IMR-90 (cell line): ENCODE data around the gene RANBP9. TPM values are rescaled to one million over a fixed set of nuclear protein-coding genes. Genes with fewer than 3 reads are reported as not detected.
A peak's percentile ranks its signal among the peaks of the same experiment; 100 is the strongest.

Source experiments
- ATAC-seq: fragments of 200-7000 bp; cut with Tn5 transposase; 2 replicates; pipeline ENCODE4 v1.9.1; 2020; ENCODE audit warnings: low read depth, mild to moderate bottlenecking, moderate library complexity
- BruUV-seq: library from RNA; stranded (reverse); fragments of 400-500 nt; replicated peaks from 2 replicates; lab custom pipeline; 2021; lab: Mats Ljungman, UMichigan
- CTCF ChIA-PET: fragments of 300-600 bp; formaldehyde crosslinking; extraction: SDS; loops from one replicate; lab custom pipeline; 2021; ENCODE audit warnings: antibody characterized with exemption; lab: Yijun Ruan, JAX
- POLR2A ChIA-PET: fragments of 300-600 bp; sonication (Branson Sonifier 250); formaldehyde crosslinking; loops from one replicate; lab custom pipeline; 2022; ENCODE audit warnings: antibody characterized with exemption; ENCODE audit not compliant: unreplicated experiment; lab: Charles Lee
- DNase-seq: peaks from one replicate; pipeline ENCODE4 v3.0.0; 2013
- H2AFZ ChIP-seq: replicated peaks from 2 replicates; pipeline ENCODE3; 2013; ENCODE audit warnings: low read length, mild to moderate bottlenecking; ENCODE audit not compliant: poor library complexity
- H2AK5ac ChIP-seq: 2 replicates; pipeline ENCODE4 v1.6.1; 2013; ENCODE audit warnings: low read depth, low read length, inconsistent platforms
- H2AK9ac ChIP-seq: replicated peaks from 2 replicates; pipeline ENCODE3; 2013; ENCODE audit warnings: mild to moderate bottlenecking, low read depth, low read length, moderate library complexity; ENCODE audit not compliant: poor library complexity
- H2BK120ac ChIP-seq: 2 replicates; pipeline ENCODE4 v1.6.1; 2013; ENCODE audit warnings: low read depth, low read length, inconsistent platforms
- H2BK15ac ChIP-seq: 3 replicates; pipeline ENCODE4 v1.6.1; 2013; ENCODE audit warnings: low read depth, low read length, inconsistent platforms
- H2BK20ac ChIP-seq: 2 replicates; pipeline ENCODE4 v1.6.1; 2013; ENCODE audit warnings: low read depth, mild to moderate bottlenecking, inconsistent platforms, low read length, moderate library complexity
- H2BK5ac ChIP-seq: 2 replicates; pipeline ENCODE4 v1.6.1; 2013; ENCODE audit warnings: mild to moderate bottlenecking, low read depth, low read length, inconsistent platforms; ENCODE audit not compliant: poor library complexity, severe bottlenecking
- H3K14ac ChIP-seq: replicated peaks from 2 replicates; pipeline ENCODE4 v1.6.1; 2013; ENCODE audit warnings: low read depth, low read length, inconsistent platforms
- H3K18ac ChIP-seq: 2 replicates; pipeline ENCODE4 v1.6.1; 2013; ENCODE audit warnings: low read depth, low read length, control low read depth
- H3K23ac ChIP-seq: 2 replicates; pipeline ENCODE4 v1.6.1; 2013; ENCODE audit warnings: low read depth, low read length, inconsistent platforms
- H3K27ac ChIP-seq: 2 replicates; pipeline ENCODE4 v1.5.1; 2013; ENCODE audit warnings: mild to moderate bottlenecking, control low read depth, low read length; ENCODE audit not compliant: insufficient read depth
- H3K27me3 ChIP-seq: 2 replicates; pipeline ENCODE4 v1.6.1; 2013; ENCODE audit warnings: low read length; ENCODE audit not compliant: control insufficient read depth, insufficient read depth
- H3K36me3 ChIP-seq: 2 replicates; pipeline ENCODE4 v1.6.1; 2013; ENCODE audit warnings: low read length, mixed read lengths; ENCODE audit not compliant: control insufficient read depth, insufficient read depth
- H3K4ac ChIP-seq: 2 replicates; pipeline ENCODE4 v1.6.1; 2013; ENCODE audit warnings: low read depth, low read length, inconsistent platforms
- H3K4me1 ChIP-seq: 2 replicates; pipeline ENCODE4 v1.6.1; 2013; ENCODE audit warnings: low read length, mixed read lengths; ENCODE audit not compliant: control insufficient read depth, insufficient read depth
- H3K4me2 ChIP-seq: 2 replicates; pipeline ENCODE4 v1.6.1; 2013; ENCODE audit warnings: low read depth, mild to moderate bottlenecking, control low read depth, low read length, moderate library complexity
- H3K4me3 ChIP-seq: 2 replicates; pipeline ENCODE4 v1.5.1; 2013; ENCODE audit warnings: low read depth, mild to moderate bottlenecking, control low read depth, low read length, moderate library complexity; ENCODE audit not compliant: insufficient read depth
- H3K56ac ChIP-seq: 2 replicates; pipeline ENCODE4 v1.6.1; 2013; ENCODE audit warnings: low read length, inconsistent platforms; ENCODE audit not compliant: insufficient read depth; ENCODE audit errors: extremely low read depth
- H3K79me1 ChIP-seq, 2 experiments: 2 replicates each; pipeline ENCODE4 v1.6.1; 2013; ENCODE audit warnings: low read length in 2 of 2, inconsistent platforms in 1 of 2, low read depth in 1 of 2
- H3K9ac ChIP-seq: 2 replicates; pipeline ENCODE4 v1.6.1; 2013; ENCODE audit warnings: low read depth, low read length, control low read depth
- H3K9me1 ChIP-seq: 2 replicates; pipeline ENCODE4 v1.6.1; 2013; ENCODE audit warnings: low read length, inconsistent platforms; ENCODE audit not compliant: insufficient read depth
- H3K9me3 ChIP-seq: 2 replicates; pipeline ENCODE4 v1.6.1; 2013; ENCODE audit warnings: low read length; ENCODE audit not compliant: control insufficient read depth, insufficient read depth
- H4K20me1 ChIP-seq: 2 replicates; pipeline ENCODE4 v1.6.1; 2013; ENCODE audit warnings: low read length, inconsistent platforms; ENCODE audit not compliant: insufficient read depth
- H4K5ac ChIP-seq: 2 replicates; pipeline ENCODE4 v1.6.1; 2013; ENCODE audit warnings: mild to moderate bottlenecking, low read depth, low read length, control low read depth
- H4K8ac ChIP-seq, 2 experiments: 2 replicates each; pipeline ENCODE4 v1.6.1; 2013; ENCODE audit warnings: low read depth in 2 of 2, low read length in 2 of 2, control low read depth in 1 of 2, inconsistent platforms in 1 of 2
- H4K91ac ChIP-seq: 2 replicates; pipeline ENCODE4 v1.6.1; 2013; ENCODE audit warnings: low read depth, low read length, inconsistent platforms; ENCODE audit not compliant: insufficient read depth
- CHD1 ChIP-seq: IDR thresholded peaks from 2 replicates; pipeline ENCODE4 v1.6.1; 2012; ENCODE audit warnings: low read depth, low read length, improper control_type of control experiment
- FOS ChIP-seq: fragments of 150-350 bp; IDR thresholded peaks from 2 replicates; pipeline ENCODE4 v1.6.1; 2016; ENCODE audit warnings: low read depth, low read length
- MAFK ChIP-seq: IDR thresholded peaks from 2 replicates; pipeline ENCODE4 v1.6.1; 2012; ENCODE audit warnings: low read depth, low read length, improper control_type of control experiment
- MXI1 ChIP-seq: IDR thresholded peaks from 2 replicates; pipeline ENCODE4 v1.6.1; 2012; ENCODE audit warnings: low read depth, mild to moderate bottlenecking, low read length, moderate library complexity, borderline replicate concordance
- RCOR1 ChIP-seq: IDR thresholded peaks from 2 replicates; pipeline ENCODE4 v1.6.1; 2012; ENCODE audit warnings: mild to moderate bottlenecking, low read length, improper control_type of control experiment; ENCODE audit not compliant: insufficient replicate concordance
- RFX5 ChIP-seq: IDR thresholded peaks from 2 replicates; pipeline ENCODE4 v1.8.0; 2012; ENCODE audit warnings: low read depth, mild to moderate bottlenecking, low read length, moderate library complexity
- SMC3 ChIP-seq: fragments of 150-350 bp; IDR thresholded peaks from 2 replicates; pipeline ENCODE4 v1.6.1; 2016; ENCODE audit warnings: low read depth, mild to moderate bottlenecking, antibody characterized with exemption, low read length, moderate library complexity
- USF2 ChIP-seq: fragments of 150-350 bp; IDR thresholded peaks from 2 replicates; pipeline ENCODE4 v1.6.1; 2017; ENCODE audit warnings: mild to moderate bottlenecking, antibody characterized with exemption, low read length, low read depth
- WGBS, 2 experiments: methylation state at CpG; one replicate each; pipeline versions ENCODE4 v1.1.5 to v1.1.7; 2013; ENCODE audit warnings: missing lambda C conversion rate in 2 of 2; ENCODE audit not compliant: insufficient read length in 1 of 2; ENCODE audit errors: extremely low coverage in 2 of 2; 5-methylcytosine and 5-hydroxymethylcytosine counted together
- dilution Hi-C: fragments of 300-500 bp; cut with HindIII; formaldehyde crosslinking; loops from one replicate; pipeline ENCODE4 v1.14.3; 2018; ENCODE audit warnings: low sequenced_read_pairs; ENCODE audit not compliant: unreplicated experiment
- in situ Hi-C: fragments of 300-500 bp; cut with MboI; formaldehyde crosslinking; loops from 3 replicates; pipeline ENCODE4 v1.14.3; 2019; ENCODE audit warnings: low sequenced_read_pairs, inconsistent platforms, mixed read lengths
- intact Hi-C: fragments of 100-400 bp; cut with micrococcal nuclease; formaldehyde crosslinking; loops from 2 replicates; pipeline ENCODE4 v1.10.0; 2022
- polyA plus RNA-seq, 3 experiments: library from polyadenylated mRNA; depleted of rRNA; stranded (reverse); fragments of >200 nt; gene quantifications; 2 replicates each; pipeline ENCODE4 v1.2.3, GENCODE V29; 2012; ENCODE audit warnings: low replicate concordance in 1 of 3
- total RNA-seq: library from RNA; depleted of rRNA; stranded (reverse); fragments of >200 nt; gene quantifications from 2 replicates; pipeline ENCODE4 v1.2.3, GENCODE V29; 2012

The RANBP9 gene
- total and polyA plus RNA-seq, 2 of the 4 experiments (the other 2 are of a cell fraction): 17.7 to 27.8 TPM

GRCh38 chr6:13754644-13755043 is 43.0 kb upstream of the RANBP9 start:
- CTCF ChIA-PET: no interaction called here
- in situ Hi-C loops: no loop called here
- dilution Hi-C loops: no loop called here
- H2BK20ac ChIP-seq: no peak overlapping the region
- no peaks in the 10 kb centered on the region for H3K4me1 ChIP-seq
- H4K8ac ChIP-seq: no peak overlapping the region
- no peaks in the 10 kb centered on the region for H3K9me1 ChIP-seq
- H4K20me1 ChIP-seq: no peaks in the 10 kb centered on the region
- no peak overlapping the region for H2AK5ac ChIP-seq
- DNase-seq (no peak), ATAC-seq (no peak)
- H2BK15ac ChIP-seq: no peak overlapping the region
- H3K9me3 ChIP-seq: no peaks in the 10 kb centered on the region
- H3K14ac ChIP-seq: no peak overlapping the region
- intact Hi-C loops: no loop called here
- no peak overlapping the region for H3K9ac ChIP-seq
- H3K79me1 ChIP-seq: no peaks in the 10 kb centered on the region
- no peak overlapping the region for H2BK120ac ChIP-seq
- no peak overlapping the region for H4K91ac ChIP-seq
- no peaks in the 10 kb centered on the region for H3K36me3 ChIP-seq
- no peak overlapping the region for H3K4ac ChIP-seq
- no peak overlapping the region for H3K4me3 ChIP-seq
- H2BK5ac ChIP-seq: no peak overlapping the region
- no peak overlapping the region for H3K23ac ChIP-seq
- peaks cover 2% of the 10 kb centered on the region; the same call in 1 of the 2 replicates for H3K27me3 ChIP-seq
- no peak overlapping the region for H4K5ac ChIP-seq
- no TSS peak for BruUV-seq
- H3K27ac ChIP-seq: no peak overlapping the region
- H3K18ac ChIP-seq: no peak overlapping the region
- POLR2A ChIA-PET: no interaction called here
- H2AFZ ChIP-seq: no peak overlapping the region
- H2AK9ac ChIP-seq: peak overlapping the region; percentile 19
- WGBS, 2 experiments: no CpG with 5 or more reads among the region's 2 CpGs
- no peak overlapping the region for H3K56ac ChIP-seq
- no peak overlapping the region for H3K4me2 ChIP-seq
- TF ChIP-seq RFX5 (no peak), MXI1 (no peak), RCOR1 (no peak), CHD1 (no peak), SMC3 (no peak), MAFK (no peak), FOS (no peak), USF2 (no peak)
